OCI-M2 (cell line): ENCODE results near the gene RAB7B.

Experiments
- DNase-seq: peaks from one replicate; lab custom pipeline; 2025; ENCODE audit not compliant: unreplicated experiment; lab: John Stamatoyannopoulos, UW

Gene RAB7B

DNA sequence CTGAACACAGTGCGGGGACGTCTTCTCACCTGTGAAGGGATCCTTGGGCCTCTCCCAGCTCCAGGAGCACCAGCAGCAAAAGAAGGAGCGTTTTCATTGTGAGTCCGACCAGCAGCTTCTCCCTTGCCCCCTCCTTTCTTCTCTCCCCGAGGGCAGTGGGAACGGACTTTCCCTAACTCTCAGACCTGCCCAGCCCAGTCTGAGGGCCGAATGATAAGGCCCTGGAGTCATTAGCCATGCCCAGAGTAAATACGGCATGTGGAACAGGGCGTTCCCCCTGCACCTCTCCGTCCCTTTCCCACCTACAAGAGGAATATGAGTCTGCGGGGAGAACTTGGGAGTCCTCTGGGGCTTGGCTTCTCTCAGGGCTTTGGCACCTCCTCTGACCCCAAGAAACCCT is 20.5 kb upstream of the RAB7B start, which contains the start of gene CTSE:
Gene CTSE, minus strand, starts transcription at position 201 of the 400 bp plus-strand sequence. Its CDS starts 104 bp downstream, at position 97.
- no peak for DNase-seq

GRCh38 chr1:206022766-206023165 is 19.6 kb upstream of the RAB7B start:
- DNase-seq, result no peak

DNA sequence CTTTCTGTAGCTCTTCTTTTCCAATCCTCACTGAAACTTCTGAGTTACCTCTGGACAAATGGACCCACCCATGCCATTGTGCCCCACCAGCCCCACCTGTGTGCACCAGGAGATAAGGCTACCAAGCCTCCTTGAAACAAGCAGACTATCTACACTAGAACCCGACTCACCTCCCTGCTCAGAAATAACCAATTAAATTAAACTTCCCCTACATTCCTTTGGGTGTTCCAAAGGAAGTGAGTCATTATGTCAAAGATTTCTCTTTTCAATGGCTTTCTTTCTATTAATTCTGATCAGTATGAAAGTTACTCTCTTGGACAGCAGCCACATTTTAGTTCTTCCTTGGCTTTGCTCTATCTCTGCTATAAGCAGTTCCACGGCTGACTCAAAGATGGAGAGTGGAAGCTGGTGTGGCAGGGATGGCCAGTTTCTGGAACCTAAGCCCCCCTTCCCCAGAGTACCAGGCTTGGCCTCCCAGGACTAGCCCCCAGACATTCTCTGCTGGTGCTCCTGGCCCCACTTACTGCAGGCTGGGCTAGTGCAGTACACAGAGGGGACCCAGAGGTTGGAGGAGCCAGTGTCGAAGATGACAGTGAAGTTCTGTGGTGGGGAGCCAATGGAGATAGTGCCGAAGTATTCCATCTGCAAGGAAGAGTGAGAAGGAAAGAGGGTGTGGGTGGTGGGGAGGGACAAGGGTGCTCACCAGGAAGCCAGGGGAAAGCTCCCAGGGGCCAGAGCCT is 18.6 kb upstream of the RAB7B start:
- DNase-seq, result no peak

GRCh38 chr1:206021008-206021625 is 17.9 kb upstream of the RAB7B start:
- DNase-seq, result no peak

DNA sequence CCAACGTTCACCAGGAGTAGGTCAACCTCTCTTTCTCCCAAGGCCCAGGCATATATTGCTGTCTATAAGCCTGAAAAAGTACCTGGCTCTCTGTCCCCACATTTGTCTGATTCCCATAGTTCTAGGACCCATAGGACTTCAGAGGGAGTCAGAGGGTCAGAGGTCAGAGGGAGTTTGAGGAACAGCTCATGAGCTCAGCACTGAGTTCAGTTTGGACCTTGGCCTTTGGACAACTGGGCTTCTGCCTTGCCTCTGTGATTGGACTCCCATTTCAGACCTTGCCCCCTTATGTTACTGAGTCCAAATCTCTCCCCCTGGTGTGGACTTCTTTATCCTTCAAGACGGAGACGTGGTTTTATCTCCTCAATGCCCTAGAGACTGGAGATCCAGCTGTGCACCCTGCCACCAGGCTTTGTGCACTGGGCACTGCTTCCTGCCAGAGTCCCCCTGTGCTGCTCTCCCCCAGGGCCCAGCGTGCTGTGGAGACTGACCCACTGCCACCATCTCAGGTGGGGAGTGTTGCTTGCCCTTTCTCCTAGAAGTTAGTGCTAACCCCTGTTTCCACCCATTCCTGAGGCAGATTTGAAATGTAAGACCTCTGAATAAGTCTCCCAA is 17.3 kb upstream of the RAB7B start:
- DNase-seq, result no peak

DNA sequence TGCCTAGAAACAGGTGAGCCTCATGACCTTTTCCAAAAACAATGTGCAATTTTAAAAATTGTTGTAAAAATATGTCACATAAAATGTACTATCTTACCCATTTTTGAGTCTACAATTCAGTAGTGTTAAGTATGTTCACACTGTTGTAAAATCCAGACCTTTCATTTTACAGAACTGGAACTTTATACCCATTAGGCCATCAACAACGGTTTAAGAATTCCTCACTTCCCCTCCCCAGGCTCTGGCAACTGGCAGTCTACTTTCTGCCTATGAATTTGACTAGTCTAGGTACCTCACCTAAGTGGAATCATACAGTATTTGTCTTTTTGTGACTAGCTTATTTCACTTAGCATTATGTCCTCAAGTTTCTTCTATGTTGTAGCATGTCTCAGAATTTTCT is 11.9 kb upstream of the RAB7B start:
- DNase-seq, result no peak

DNA sequence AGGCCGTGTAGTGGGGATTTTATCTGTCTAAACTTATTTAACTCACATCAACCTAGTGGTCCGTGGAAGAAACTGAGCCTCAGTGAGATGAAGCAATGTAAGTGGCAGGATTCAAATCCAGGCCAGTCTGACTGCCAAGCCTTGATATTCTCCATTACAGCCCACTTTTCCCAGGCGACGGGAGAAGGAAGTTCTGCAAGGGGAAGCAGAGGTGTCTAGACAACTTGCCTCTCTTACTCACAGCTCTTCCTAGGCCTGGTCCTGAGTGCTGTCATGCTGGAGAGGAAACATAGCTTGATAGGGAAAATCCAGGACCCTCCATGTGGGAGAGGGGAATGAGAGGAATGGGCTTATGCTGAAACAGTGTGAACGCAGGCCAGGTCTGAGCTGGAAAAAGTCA is 11.4 kb upstream of the RAB7B start:
- DNase-seq, result no peak

- no peak for DNase-seq
These were observed 10.0 kb upstream of the RAB7B start for GRCh38 chr1:206013026-206013795.

- DNase-seq, result peak; percentile 60
These were observed 9.1 kb upstream of the RAB7B start for GRCh38 chr1:206012086-206012859.

GRCh38 chr1:206011057-206011456 is 7.9 kb upstream of the RAB7B start:
- DNase-seq, result no peak

DNA sequence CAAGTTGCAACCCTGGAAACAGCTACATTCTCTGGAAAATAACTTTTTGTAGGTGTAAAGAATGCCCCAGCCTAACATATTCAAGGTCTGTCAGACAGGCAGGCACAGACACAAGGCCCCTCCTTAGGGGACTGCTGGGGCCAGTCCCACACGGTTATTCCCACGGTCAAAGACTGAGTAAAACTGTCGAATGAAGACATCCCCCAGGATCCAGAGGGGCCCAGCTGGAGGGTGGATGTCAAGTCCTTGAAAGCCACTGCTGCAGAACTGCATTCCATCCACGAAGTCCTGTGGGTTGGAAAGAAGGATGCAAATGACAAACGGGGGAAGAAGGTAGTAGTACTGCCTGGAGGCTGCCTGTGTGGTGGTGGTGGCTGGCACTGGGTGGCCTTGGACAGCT is 6.9 kb upstream of the RAB7B start:
- no peak for DNase-seq

DNA sequence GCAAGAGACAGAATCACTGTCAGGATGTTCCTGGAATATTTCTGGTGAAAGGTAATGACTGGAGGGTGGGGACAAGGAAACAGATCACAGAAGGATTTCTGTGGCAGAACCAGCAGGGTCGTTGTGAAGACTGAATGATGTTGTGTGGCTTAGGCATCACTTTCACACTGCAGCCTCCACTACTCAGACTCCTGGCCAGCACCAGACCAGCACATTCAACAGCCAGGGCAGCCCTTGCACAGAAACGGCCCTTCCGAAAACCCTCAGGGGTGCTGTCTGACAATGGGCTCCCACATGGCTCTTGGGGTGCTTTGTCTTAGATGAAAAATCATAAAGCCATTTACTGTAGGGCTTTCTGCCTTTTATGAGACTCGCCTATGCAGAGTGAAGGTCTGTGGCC is 3.8 kb upstream of the RAB7B start:
- no peak for DNase-seq

- DNase-seq, result no peak
These were observed 2.6 kb upstream of the RAB7B start for GRCh38 chr1:206005778-206006180.

GRCh38 chr1:206005234-206005633 is 2.0 kb upstream of the RAB7B start:
- no peak for DNase-seq

GRCh38 chr1:206004826-206005225 is 1.6 kb upstream of the RAB7B start:
- DNase-seq, result no peak

GRCh38 chr1:206003854-206004800 is 932 bp upstream of the RAB7B start:
- no peak for DNase-seq

GRCh38 chr1:206002160-206002559 is 1.0 kb downstream of the RAB7B start:
- DNase-seq, result no peak

- no peak for DNase-seq
These were observed 1.7 kb downstream of the RAB7B start for GRCh38 chr1:206001476-206001888.

DNA sequence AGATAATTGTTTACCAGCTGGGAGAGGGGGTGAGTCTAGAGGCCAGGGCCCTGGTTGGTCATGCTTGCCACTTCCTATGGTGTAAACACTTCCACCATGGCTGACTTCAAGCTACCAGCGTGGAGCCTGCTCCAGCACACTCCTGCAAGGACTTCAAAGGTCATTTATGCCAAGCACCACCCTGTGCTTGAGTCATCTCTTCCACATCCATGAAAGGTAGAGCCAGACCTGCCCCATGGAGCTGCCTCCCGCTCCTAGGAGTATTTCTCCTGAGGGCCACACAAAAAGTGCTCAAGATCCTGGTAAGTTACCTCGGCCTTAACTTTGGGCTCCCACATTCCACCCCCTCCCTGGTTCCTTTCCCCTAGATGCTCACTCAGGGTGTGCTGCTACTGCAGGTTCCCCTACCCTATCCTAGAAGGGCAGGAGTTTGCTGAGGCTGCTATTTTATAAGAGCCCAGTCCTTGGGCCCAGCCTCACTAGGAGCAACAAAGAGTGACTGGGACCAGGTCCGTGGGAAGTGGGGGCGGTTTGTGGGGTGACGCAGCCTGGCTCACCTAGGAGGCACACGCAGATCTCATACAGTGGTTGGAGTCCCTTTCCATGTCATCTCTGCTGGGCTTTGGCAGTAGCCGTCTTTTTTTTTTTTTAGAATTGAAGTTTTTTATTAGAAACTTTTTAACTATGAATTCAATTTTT is 2.4 kb downstream of the RAB7B start:
- no peak for DNase-seq
